SU-DHL-6 (cell line): ENCODE data around the gene CRADD.

Experiments used
- H2AFZ ChIP-seq: fragments of 200-600 bp; sonication (generic); 2 replicates; pipeline ENCODE4 v1.6.1; 2014; ENCODE audit warnings: low read depth, mild to moderate bottlenecking, moderate library complexity, mixed read lengths, antibody characterized with exemption, low read length; ENCODE audit not compliant: severe bottlenecking
- H3F3A ChIP-seq: fragments of 200-600 bp; shearing (Covaris generic); 2 replicates; pipeline ENCODE4 v1.6.0; 2016; ENCODE audit warnings: antibody characterized with exemption, mild to moderate bottlenecking; ENCODE audit not compliant: insufficient read depth
- H3K27ac ChIP-seq: fragments of 200-600 bp; sonication (generic); 2 replicates; pipeline ENCODE4 v1.5.1; 2016; ENCODE audit warnings: low read depth, mild to moderate bottlenecking, low read length, moderate library complexity, mixed read lengths
- H3K27me3 ChIP-seq: fragments of 200-600 bp; sonication (generic), shearing (Covaris generic); 2 replicates; pipeline ENCODE4 v1.6.0; 2014; ENCODE audit warnings: mild to moderate bottlenecking, low read length
- H3K36me3 ChIP-seq: fragments of 200-600 bp; sonication (generic); 2 replicates; pipeline ENCODE4 v1.6.1; 2014; ENCODE audit warnings: mild to moderate bottlenecking, low read length, mixed read lengths
- H3K4me2 ChIP-seq: fragments of 300-600, 200-600 bp; shearing (Covaris generic), sonication (generic); 2 replicates; pipeline ENCODE4 v1.6.0; 2014; ENCODE audit warnings: low read length, low read depth, mild to moderate bottlenecking; ENCODE audit not compliant: poor library complexity, severe bottlenecking
- H3K4me3 ChIP-seq: fragments of 200-600 bp; sonication (generic); 2 replicates; pipeline ENCODE4 v1.5.1; 2014; ENCODE audit warnings: antibody characterized with exemption, low read length, mild to moderate bottlenecking, mixed read lengths; ENCODE audit not compliant: insufficient read depth, poor library complexity, severe bottlenecking
- H3K79me2 ChIP-seq: fragments of 200-600 bp; sonication (generic); 2 replicates; pipeline ENCODE4 v1.6.1; 2014; ENCODE audit warnings: mild to moderate bottlenecking, low read length, moderate library complexity; ENCODE audit not compliant: insufficient read depth
- H3K9ac ChIP-seq: fragments of 200-600 bp; sonication (generic); 2 replicates; pipeline ENCODE4 v1.7.0; 2014; ENCODE audit warnings: mild to moderate bottlenecking, low read length
- H3K9me2 ChIP-seq: fragments of 200-600 bp; sonication (generic); replicated peaks from 2 replicates; pipeline ENCODE4 v1.6.1; 2014; ENCODE audit warnings: low read length; ENCODE audit not compliant: insufficient read depth
- H3K9me3 ChIP-seq: fragments of 200-600 bp; sonication (generic); 2 replicates; pipeline ENCODE4 v1.6.1; 2014; ENCODE audit warnings: low read length, mixed read lengths; ENCODE audit not compliant: insufficient read depth
- H4K20me1 ChIP-seq: fragments of 200-600 bp; sonication (generic); 2 replicates; pipeline ENCODE4 v1.6.1; 2014; ENCODE audit warnings: low read depth, mild to moderate bottlenecking, antibody characterized with exemption, low read length, moderate library complexity, mixed read lengths
- CTCF ChIP-seq: fragments of 200-600 bp; sonication (generic); IDR thresholded peaks from one replicate; pipeline ENCODE4 v1.5.1; 2017; ENCODE audit warnings: antibody characterized with exemption, mild to moderate bottlenecking, low read length, moderate library complexity; ENCODE audit not compliant: insufficient read depth, poor library complexity, severe bottlenecking
- EZH2phosphoT487 ChIP-seq: fragments of 200-600 bp; sonication (generic), shearing (Covaris generic); conservative IDR thresholded peaks from 2 replicates; pipeline ENCODE4 v1.6.1; 2018; ENCODE audit warnings: mild to moderate bottlenecking, antibody characterized with exemption, low read length, moderate library complexity, mixed read lengths

Gene CRADD

GRCh38 chr12:93678779-93679178 is 1.6 kb downstream of the CRADD start:
- H3K9ac ChIP-seq = no peak overlapping the region
- no peak overlapping the region for H3K27ac ChIP-seq
- H4K20me1 ChIP-seq = no peaks in the 10 kb centered on the region
- H3K27me3 ChIP-seq = no peaks in the 10 kb centered on the region
- no peaks in the 10 kb centered on the region for H3K79me2 ChIP-seq
- no peak overlapping the region for H2AFZ ChIP-seq
- H3K36me3 ChIP-seq = no peaks in the 10 kb centered on the region
- H3K4me3 ChIP-seq = no peak overlapping the region
- no peaks in the 10 kb centered on the region for H3K9me2 ChIP-seq
- H3F3A ChIP-seq = no peaks in the 10 kb centered on the region
- H3K9me3 ChIP-seq = no peaks in the 10 kb centered on the region
- no peak overlapping the region for H3K4me2 ChIP-seq
- TF ChIP-seq EZH2phosphoT487 (no peak), CTCF (no peak)

- no peak overlapping the region for H3K4me2 ChIP-seq
- H3K9me2 ChIP-seq = no peaks in the 10 kb centered on the region
- TF ChIP-seq CTCF = no peak
- TF ChIP-seq EZH2phosphoT487 = no peak
- no peak overlapping the region for H3K27ac ChIP-seq
- H3K36me3 ChIP-seq = no peaks in the 10 kb centered on the region
- no peaks in the 10 kb centered on the region for H3F3A ChIP-seq
- no peaks in the 10 kb centered on the region for H3K9me3 ChIP-seq
- no peaks in the 10 kb centered on the region for H3K79me2 ChIP-seq
- no peaks in the 10 kb centered on the region for H3K27me3 ChIP-seq
- no peak overlapping the region for H2AFZ ChIP-seq
- no peaks in the 10 kb centered on the region for H4K20me1 ChIP-seq
- no peak overlapping the region for H3K9ac ChIP-seq
- no peak overlapping the region for H3K4me3 ChIP-seq
Observed at GRCh38 chr12:93679308-93679925, 2.2 kb downstream of the CRADD start.

- Histone ChIP-seq H3K4me3 (no peak overlapping the region), H4K20me1 (no peaks in the 10 kb centered on the region), H3K9ac (no peak overlapping the region), H3K9me2 (no peaks in the 10 kb centered on the region), H3K27ac (no peak overlapping the region), H3K79me2 (no peaks in the 10 kb centered on the region), H3F3A (no peaks in the 10 kb centered on the region), H2AFZ (no peak overlapping the region), H3K36me3 (no peaks in the 10 kb centered on the region), H3K27me3 (no peaks in the 10 kb centered on the region), H3K4me2 (no peak overlapping the region), H3K9me3 (no peaks in the 10 kb centered on the region)
- TF ChIP-seq EZH2phosphoT487 = no peak
- no peak for TF ChIP-seq CTCF
Observed at GRCh38 chr12:93680006-93680405, 2.8 kb downstream of the CRADD start.
